ENCODE data around the gene OLFML1. TPM values are rescaled to one million over a fixed set of nuclear protein-coding genes. Genes with fewer than 3 reads are reported as not detected.

OLFML1 gene
- total RNA-seq, 1 experiment from 2014 or later, result not detected

GRCh38 chr11:7547687-7548086 is 62.4 kb downstream of the OLFML1 start:
- H3K36me3 Mint-ChIP-seq (ENCODE audit: insufficient read depth, unreplicated experiment), result no peaks in the 10 kb centered on the region
- no TSS peak for BruUV-seq (replicated peaks)
- intact Hi-C loops (cut with micrococcal nuclease), result no loop called here
- DNase-seq (ENCODE audit: unreplicated experiment), result no peak
- H3K27me3 Mint-ChIP-seq (ENCODE audit: insufficient read depth, unreplicated experiment), result no peaks in the 10 kb centered on the region
- H3K4me1 Mint-ChIP-seq (ENCODE audit: insufficient read depth, unreplicated experiment), result peaks cover 22% of the 10 kb centered on the region
- ChIA-PET CTCF (interaction anchor here (0.6 to 6.4 kb wide), 6 partner anchors 24 to 439 kb away, joined by 3 to 38 read pairs (median 4); partner anchors contain the start of gene EIF3F), POLR2A (interaction anchor here (1.0 kb wide), 1 partner anchor 23 kb away, joined by 3 read pairs; no protein-coding TSS in a partner anchor)
- H3K27ac Mint-ChIP-seq (ENCODE audit: low read depth, unreplicated experiment), result no peak overlapping the region
- no peak for TF ChIP-seq CTCF (IDR thresholded peaks at IDR 0.05; ENCODE audit: unreplicated experiment)
- H3K4me3 Mint-ChIP-seq (ENCODE audit: unreplicated experiment), result no peak overlapping the region
- H3K9me3 Mint-ChIP-seq (ENCODE audit: unreplicated experiment), result no peaks in the 10 kb centered on the region

- no peaks in the 10 kb centered on the region for H3K27me3 Mint-ChIP-seq (ENCODE audit: insufficient read depth, unreplicated experiment)
- peak; percentile 43 for DNase-seq (ENCODE audit: unreplicated experiment)
- no TSS peak for BruUV-seq (replicated peaks)
- intact Hi-C loops (cut with micrococcal nuclease), result no loop called here
- no peak overlapping the region for H3K4me3 Mint-ChIP-seq (ENCODE audit: unreplicated experiment)
- H3K4me1 Mint-ChIP-seq (ENCODE audit: insufficient read depth, unreplicated experiment), result peaks cover 22% of the 10 kb centered on the region
- H3K9me3 Mint-ChIP-seq (ENCODE audit: unreplicated experiment), result no peaks in the 10 kb centered on the region
- TF ChIP-seq CTCF (IDR thresholded peaks at IDR 0.05; ENCODE audit: unreplicated experiment), result no peak
- ChIA-PET CTCF (interaction anchor here (0.6 to 6.4 kb wide), 3 partner anchors 22 to 395 kb away, joined by 4 to 38 read pairs (median 7); no protein-coding TSS in a partner anchor), POLR2A (no interaction called here)
- H3K27ac Mint-ChIP-seq (ENCODE audit: low read depth, unreplicated experiment), result no peak overlapping the region
- no peaks in the 10 kb centered on the region for H3K36me3 Mint-ChIP-seq (ENCODE audit: insufficient read depth, unreplicated experiment)
These were observed 63.5 kb downstream of the OLFML1 start for GRCh38 chr11:7548659-7549274.

GRCh38 chr11:7549681-7550080 is 64.4 kb downstream of the OLFML1 start:
- intact Hi-C loops (cut with micrococcal nuclease), result no loop called here
- H3K4me1 Mint-ChIP-seq (ENCODE audit: insufficient read depth, unreplicated experiment), result peaks cover 22% of the 10 kb centered on the region

GRCh38 chr11:7551571-7551970 is 66.3 kb downstream of the OLFML1 start:
- H3K27me3 Mint-ChIP-seq (ENCODE audit: insufficient read depth, unreplicated experiment), result no peaks in the 10 kb centered on the region
- no TSS peak for BruUV-seq (replicated peaks)
- no peaks in the 10 kb centered on the region for H3K36me3 Mint-ChIP-seq (ENCODE audit: insufficient read depth, unreplicated experiment)
- H3K4me3 Mint-ChIP-seq (ENCODE audit: unreplicated experiment), result no peak overlapping the region
- CTCF ChIA-PET, result interaction anchor here (0.7 to 1.7 kb wide), 7 partner anchors 13 to 454 kb away, joined by 3 to 13 read pairs (median 4); partner anchors contain the start of gene PPFIBP2
- no peak for TF ChIP-seq CTCF (IDR thresholded peaks at IDR 0.05; ENCODE audit: unreplicated experiment)
- peak overlapping the region; percentile 18 for H3K27ac Mint-ChIP-seq (ENCODE audit: low read depth, unreplicated experiment)
- DNase-seq (ENCODE audit: unreplicated experiment), result peak; percentile 61
- POLR2A ChIA-PET, result no interaction called here
- peaks cover 24% of the 10 kb centered on the region for H3K4me1 Mint-ChIP-seq (ENCODE audit: insufficient read depth, unreplicated experiment)
- H3K9me3 Mint-ChIP-seq (ENCODE audit: unreplicated experiment), result no peaks in the 10 kb centered on the region
- intact Hi-C loops (cut with micrococcal nuclease), result no loop called here

More at GRCh38 chr11:7549681-7550080, 64.4 kb downstream of the OLFML1 start:
- no TSS peak for BruUV-seq (replicated peaks)
- no peak for TF ChIP-seq CTCF (IDR thresholded peaks at IDR 0.05; ENCODE audit: unreplicated experiment)
- Mint-ChIP-seq H3K27me3 (ENCODE audit: insufficient read depth, unreplicated experiment) (no peaks in the 10 kb centered on the region), H3K4me3 (ENCODE audit: unreplicated experiment) (no peak overlapping the region), H3K9me3 (ENCODE audit: unreplicated experiment) (no peaks in the 10 kb centered on the region), H3K36me3 (ENCODE audit: insufficient read depth, unreplicated experiment) (no peaks in the 10 kb centered on the region), H3K27ac (ENCODE audit: low read depth, unreplicated experiment) (no peak overlapping the region)
- DNase-seq (ENCODE audit: unreplicated experiment), result no peak
- ChIA-PET POLR2A (no interaction called here), CTCF (interaction anchor here (0.6 to 1.7 kb wide), 5 partner anchors 22 to 108 kb away, joined by 3 to 11 read pairs (median 7); partner anchors contain the start of gene PPFIBP2)
